ENCODE measurements around the gene MSLN.

Gene MSLN

DNA sequence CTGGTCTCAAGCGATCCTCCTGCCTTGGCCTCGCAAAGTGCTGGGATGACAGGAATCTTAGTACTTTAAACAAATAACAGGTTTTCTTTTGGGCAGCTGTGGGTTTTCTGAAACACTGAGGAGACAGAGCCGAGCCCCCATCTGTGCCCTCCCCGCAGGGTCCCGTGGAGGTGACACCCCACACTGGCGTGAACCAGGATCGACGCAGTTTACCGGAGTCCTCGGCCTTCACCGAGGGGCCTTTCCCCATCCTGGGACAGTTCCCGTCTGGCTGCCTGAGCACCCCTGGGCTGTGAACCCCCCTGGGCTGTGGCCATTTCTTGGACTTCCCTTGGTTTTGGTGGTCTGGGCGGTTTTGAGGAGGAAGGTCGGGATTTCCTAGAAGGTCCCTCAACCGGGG lies 55.3 kb downstream of the MSLN start:
- Histone ChIP-seq H3K9me3 (peaks cover 0 to 8% (median 0%) of the 10 kb centered on the region in 3 donors), H3K4me3 (no peak overlapping the region), H3K27ac (no peak overlapping the region), H3K27me3 (peaks cover 0 to 86% of the 10 kb centered on the region in 2 donors), H3K4me1 (peaks cover 0 to 16% (median 0%) of the 10 kb centered on the region in 4 donors), H3K36me3 (no peaks in the 10 kb centered on the region)
- intact Hi-C loops (cut with DNase I; ENCODE audit: low total_unique reads): loop anchor here (10.0 kb wide), 1 partner anchor 239 kb away; no protein-coding TSS in a partner anchor
- TF ChIP-seq, protein P1, sequence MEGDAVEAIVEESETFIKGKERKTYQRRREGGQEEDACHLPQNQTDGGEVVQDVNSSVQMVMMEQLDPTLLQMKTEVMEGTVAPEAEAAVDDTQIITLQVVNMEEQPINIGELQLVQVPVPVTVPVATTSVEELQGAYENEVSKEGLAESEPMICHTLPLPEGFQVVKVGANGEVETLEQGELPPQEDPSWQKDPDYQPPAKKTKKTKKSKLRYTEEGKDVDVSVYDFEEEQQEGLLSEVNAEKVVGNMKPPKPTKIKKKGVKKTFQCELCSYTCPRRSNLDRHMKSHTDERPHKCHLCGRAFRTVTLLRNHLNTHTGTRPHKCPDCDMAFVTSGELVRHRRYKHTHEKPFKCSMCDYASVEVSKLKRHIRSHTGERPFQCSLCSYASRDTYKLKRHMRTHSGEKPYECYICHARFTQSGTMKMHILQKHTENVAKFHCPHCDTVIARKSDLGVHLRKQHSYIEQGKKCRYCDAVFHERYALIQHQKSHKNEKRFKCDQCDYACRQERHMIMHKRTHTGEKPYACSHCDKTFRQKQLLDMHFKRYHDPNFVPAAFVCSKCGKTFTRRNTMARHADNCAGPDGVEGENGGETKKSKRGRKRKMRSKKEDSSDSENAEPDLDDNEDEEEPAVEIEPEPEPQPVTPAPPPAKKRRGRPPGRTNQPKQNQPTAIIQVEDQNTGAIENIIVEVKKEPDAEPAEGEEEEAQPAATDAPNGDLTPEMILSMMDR (IDR thresholded peaks at IDR 0.05): no peak
- no peak for DNase-seq

DNA sequence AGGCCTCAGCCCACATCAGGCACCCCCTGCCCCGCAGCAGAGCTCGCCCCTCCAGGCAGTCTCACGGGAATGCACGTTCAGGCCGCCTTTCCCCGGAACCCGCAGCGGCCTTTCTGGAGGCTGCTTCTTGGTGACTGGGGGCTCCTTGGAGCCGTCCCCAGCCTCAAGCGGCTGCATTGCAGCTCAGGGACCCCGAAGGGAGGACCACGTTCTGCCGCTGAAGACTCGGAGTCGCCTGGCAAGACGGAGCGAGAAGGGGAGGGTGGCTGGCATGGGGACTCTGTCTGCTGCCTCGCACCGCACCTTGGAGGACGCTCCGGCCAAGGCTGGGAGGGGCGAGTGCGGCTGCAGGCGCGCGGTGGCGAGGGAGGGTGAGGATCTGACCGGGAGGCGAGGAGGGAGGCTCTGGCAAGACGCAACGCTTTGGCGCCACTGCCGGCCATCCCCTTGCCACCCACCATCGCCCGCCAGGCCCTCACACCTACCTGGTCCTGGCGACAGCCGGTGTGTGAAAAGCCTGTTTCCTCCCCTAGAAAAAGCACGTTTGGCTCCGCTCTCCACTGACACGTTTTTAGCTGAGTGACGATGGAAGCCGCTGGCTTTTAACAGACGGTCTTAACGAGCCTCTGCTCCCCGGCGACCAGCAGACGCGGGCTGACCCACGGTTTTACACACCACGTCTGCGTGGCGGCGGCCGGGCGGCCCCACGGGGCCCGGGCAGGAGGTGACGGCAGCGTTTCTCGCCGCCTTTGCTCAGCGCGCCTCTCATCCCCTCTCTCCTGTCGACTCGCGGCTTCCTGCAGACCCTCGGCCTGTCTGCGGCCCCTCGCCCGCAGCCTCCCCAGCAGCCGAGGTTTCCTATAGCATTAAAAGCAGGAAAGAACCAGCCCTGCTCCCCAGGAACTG lies 56.7 kb downstream of the MSLN start:
- Histone ChIP-seq H3K27me3 (peaks cover 0 to 88% of the 10 kb centered on the region in 2 donors), H3K9me3 (peaks cover 0 to 3% (median 0%) of the 10 kb centered on the region in 3 donors), H3K27ac (no peak overlapping the region), H3K4me1 (peaks cover 0 to 16% (median 0%) of the 10 kb centered on the region in 4 donors), H3K36me3 (no peaks in the 10 kb centered on the region), H3K4me3 (no peak overlapping the region)
- TF ChIP-seq, protein P1 (IDR thresholded peaks at IDR 0.05): no peak
- intact Hi-C loops (cut with DNase I; ENCODE audit: low total_unique reads): loop anchor here (10.0 kb wide), 1 partner anchor 238 kb away; no protein-coding TSS in a partner anchor
- DNase-seq: no peak

DNA sequence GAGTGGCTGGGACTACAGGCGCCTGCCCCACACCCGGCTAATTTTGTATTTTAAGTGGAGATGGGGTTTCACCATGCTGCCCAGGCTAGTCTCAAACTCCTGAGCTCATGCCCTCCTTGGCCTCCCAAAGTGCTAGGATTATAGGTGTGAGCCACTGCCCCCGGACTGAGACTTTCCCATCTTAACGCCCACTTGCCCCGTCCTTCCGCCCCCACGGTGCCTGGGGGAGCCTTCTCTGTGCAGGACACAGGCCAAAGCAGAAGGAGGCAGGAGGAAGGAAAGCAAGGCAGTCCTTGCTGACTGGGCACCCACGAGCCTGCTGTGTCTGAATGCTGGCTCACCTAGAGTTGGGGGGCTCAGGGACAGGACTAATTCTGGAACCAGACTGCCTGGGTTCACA lies 57.6 kb downstream of the MSLN start:
- TF ChIP-seq, protein P1 (IDR thresholded peaks at IDR 0.05): no peak
- DNase-seq: no peak
- no peak overlapping the region for H3K4me3 ChIP-seq
- peaks cover 0 to 16% (median 0%) of the 10 kb centered on the region in 4 donors for H3K4me1 ChIP-seq
- no peaks in the 10 kb centered on the region for H3K9me3 ChIP-seq
- intact Hi-C loops (cut with DNase I; ENCODE audit: low total_unique reads): loop anchor here (10.0 kb wide), 1 partner anchor 237 kb away; no protein-coding TSS in a partner anchor
- H3K36me3 ChIP-seq: no peaks in the 10 kb centered on the region
- H3K27me3 ChIP-seq: peaks cover 0 to 89% of the 10 kb centered on the region in 2 donors
- H3K27ac ChIP-seq: no peak overlapping the region

Measured in tibial artery (tissue), 4 donors.